Duodenal mucosa (tissue), 2 donors: Measurements from ENCODE around the gene CGN.

Source experiments
- H3K27ac ChIP-seq: one replicate; pipeline ENCODE4 v1.7.0; 2013; ENCODE audit warnings: low read depth, low read length
- H3K27me3 ChIP-seq, 2 donors: one replicate each; pipeline ENCODE4 v1.7.0; 2013; ENCODE audit warnings: low read length in 2 of 2, control low read depth in 1 of 2; ENCODE audit not compliant: insufficient read depth in 2 of 2, control insufficient read depth in 1 of 2
- H3K36me3 ChIP-seq, 2 donors: one replicate each; pipeline ENCODE4 v1.7.0; 2013; ENCODE audit warnings: low read length in 2 of 2, control low read depth in 1 of 2; ENCODE audit not compliant: insufficient read depth in 2 of 2, control insufficient read depth in 1 of 2
- H3K4me1 ChIP-seq, 2 donors: one replicate each; pipeline ENCODE4 v1.7.0; 2013; ENCODE audit warnings: low read length in 2 of 2, control low read depth in 1 of 2; ENCODE audit not compliant: insufficient read depth in 2 of 2, control insufficient read depth in 1 of 2
- H3K4me3 ChIP-seq, 2 donors: one replicate each; pipeline ENCODE4 v1.7.0; 2013; ENCODE audit warnings: low read length in 2 of 2, low read depth in 1 of 2
- H3K9ac ChIP-seq, 2 donors: one replicate each; pipeline ENCODE4 v1.7.0; 2013; ENCODE audit warnings: low read length in 2 of 2, low read depth in 1 of 2
- H3K9me3 ChIP-seq, 2 donors: one replicate each; pipeline ENCODE4 v1.7.0; 2013; ENCODE audit warnings: low read length in 2 of 2, control low read depth in 1 of 2; ENCODE audit not compliant: control insufficient read depth in 1 of 2

CGN gene

DNA sequence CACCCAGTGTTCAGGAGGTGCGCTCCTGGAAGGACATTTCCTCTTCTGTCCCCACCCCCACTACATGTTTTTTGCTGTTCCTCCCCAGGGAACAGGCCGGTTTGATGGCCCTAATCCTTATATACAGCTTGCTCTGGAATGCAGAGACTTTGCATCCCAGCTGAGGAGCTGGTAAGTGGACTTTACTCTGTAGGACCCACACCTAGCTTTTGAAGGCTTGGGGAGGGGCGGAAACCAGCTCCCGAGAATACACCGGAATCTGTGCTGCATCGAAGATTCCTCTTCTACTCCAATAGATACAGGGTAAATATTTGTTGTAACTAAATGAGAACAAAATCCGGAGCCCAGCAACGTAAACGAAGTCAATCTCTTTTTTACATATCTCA is 1.2 kb upstream of the CGN start:
- H3K9me3 ChIP-seq, result no peaks in the 10 kb centered on the region
- peak overlapping the region; percentile 19 to 64 for H3K9ac ChIP-seq
- H3K4me1 ChIP-seq, result peaks cover 10 to 34% of the 10 kb centered on the region in 2 donors
- H3K36me3 ChIP-seq, result no peaks in the 10 kb centered on the region
- H3K27ac ChIP-seq, result peak overlapping the region; percentile 53
- peak overlapping the region; percentile 71 to 89 for H3K4me3 ChIP-seq
- H3K27me3 ChIP-seq, result no peaks in the 10 kb centered on the region

DNA sequence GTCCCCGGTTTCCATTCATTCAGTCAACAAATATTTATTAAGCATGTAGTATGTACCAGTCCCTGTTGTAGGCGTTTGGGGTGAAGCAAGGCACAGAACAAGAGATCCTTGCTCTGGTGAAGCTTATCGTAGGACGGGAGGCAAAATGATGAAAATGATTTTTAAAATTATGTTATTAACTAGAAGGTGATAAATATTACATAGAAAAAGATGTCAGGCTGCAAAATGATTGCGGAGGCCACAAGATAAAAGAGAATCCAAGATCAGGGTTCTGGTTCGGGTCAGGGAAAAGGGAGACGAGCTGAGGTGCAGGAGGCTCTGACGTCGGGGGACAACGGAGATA is 602 bp upstream of the CGN start:
- peaks cover 15 to 36% of the 10 kb centered on the region in 2 donors for H3K4me1 ChIP-seq
- H3K9ac ChIP-seq, result peak overlapping the region; percentile 64 to 80
- H3K27ac ChIP-seq, result peak overlapping the region; percentile 85
- H3K27me3 ChIP-seq, result no peaks in the 10 kb centered on the region
- H3K4me3 ChIP-seq, result peak overlapping the region; percentile 71 to 89
- no peaks in the 10 kb centered on the region for H3K9me3 ChIP-seq
- no peaks in the 10 kb centered on the region for H3K36me3 ChIP-seq

DNA sequence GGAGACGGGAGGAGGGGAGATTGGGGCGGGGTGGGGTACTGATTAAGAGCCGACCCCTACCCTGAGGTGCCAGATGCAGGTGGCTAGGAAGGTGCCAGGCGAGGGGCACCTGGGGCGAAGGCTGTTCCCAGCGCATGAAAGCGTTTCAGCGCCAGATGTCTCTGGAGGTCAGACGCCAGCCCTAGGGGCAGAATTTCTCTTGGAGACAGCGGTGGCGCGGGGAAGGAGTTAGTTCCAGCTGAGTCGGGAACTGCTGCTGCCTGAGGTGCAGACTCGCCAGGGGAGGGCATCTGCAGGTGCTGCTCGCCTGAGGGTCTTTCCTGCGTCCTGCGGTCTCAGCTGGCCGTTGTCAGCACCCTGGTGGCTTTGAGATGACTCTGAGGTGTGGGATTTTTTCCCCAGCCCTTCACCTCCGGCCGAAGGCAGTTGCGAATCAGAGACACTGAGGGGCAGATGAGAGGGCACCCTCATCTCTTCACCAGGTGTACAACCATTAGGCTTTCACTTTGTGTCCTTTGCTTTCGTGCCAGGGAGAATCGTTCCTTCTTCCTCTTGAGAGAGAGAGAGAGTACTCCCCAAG is 539 bp downstream of the CGN start:
- Histone ChIP-seq H3K9ac (peak overlapping the region; percentile 91 to 94), H3K9me3 (no peaks in the 10 kb centered on the region), H3K27me3 (no peaks in the 10 kb centered on the region), H3K4me1 (peaks cover 22 to 41% of the 10 kb centered on the region in 2 donors), H3K27ac (peak overlapping the region; percentile 85), H3K36me3 (no peaks in the 10 kb centered on the region), H3K4me3 (peak overlapping the region; percentile 89)

DNA sequence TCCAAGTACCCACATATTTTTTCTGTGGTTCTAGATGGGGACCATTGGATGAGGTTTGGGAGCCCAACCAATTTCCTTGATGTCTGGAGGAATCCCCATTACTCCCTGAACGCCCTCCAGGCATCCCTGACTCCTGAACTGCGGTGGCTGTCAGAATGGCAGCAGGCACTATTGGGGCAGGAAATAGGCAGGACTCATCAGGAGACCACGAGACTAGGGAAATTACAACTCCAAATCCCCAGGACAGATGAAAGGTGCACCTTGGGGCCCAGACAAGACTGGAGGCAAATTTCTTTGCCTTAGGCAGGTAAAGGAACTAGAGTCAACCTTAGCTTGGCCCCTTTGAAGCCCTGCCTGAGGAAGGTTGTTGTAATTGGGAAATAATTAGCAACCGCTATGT is 1.1 kb downstream of the CGN start:
- Histone ChIP-seq H3K9me3 (no peaks in the 10 kb centered on the region), H3K27ac (peak overlapping the region; percentile 85), H3K27me3 (no peaks in the 10 kb centered on the region), H3K36me3 (no peaks in the 10 kb centered on the region), H3K4me3 (peak overlapping the region; percentile 89), H3K9ac (peak overlapping the region; percentile 91 to 94), H3K4me1 (peaks cover 22 to 41% of the 10 kb centered on the region in 2 donors)

DNA sequence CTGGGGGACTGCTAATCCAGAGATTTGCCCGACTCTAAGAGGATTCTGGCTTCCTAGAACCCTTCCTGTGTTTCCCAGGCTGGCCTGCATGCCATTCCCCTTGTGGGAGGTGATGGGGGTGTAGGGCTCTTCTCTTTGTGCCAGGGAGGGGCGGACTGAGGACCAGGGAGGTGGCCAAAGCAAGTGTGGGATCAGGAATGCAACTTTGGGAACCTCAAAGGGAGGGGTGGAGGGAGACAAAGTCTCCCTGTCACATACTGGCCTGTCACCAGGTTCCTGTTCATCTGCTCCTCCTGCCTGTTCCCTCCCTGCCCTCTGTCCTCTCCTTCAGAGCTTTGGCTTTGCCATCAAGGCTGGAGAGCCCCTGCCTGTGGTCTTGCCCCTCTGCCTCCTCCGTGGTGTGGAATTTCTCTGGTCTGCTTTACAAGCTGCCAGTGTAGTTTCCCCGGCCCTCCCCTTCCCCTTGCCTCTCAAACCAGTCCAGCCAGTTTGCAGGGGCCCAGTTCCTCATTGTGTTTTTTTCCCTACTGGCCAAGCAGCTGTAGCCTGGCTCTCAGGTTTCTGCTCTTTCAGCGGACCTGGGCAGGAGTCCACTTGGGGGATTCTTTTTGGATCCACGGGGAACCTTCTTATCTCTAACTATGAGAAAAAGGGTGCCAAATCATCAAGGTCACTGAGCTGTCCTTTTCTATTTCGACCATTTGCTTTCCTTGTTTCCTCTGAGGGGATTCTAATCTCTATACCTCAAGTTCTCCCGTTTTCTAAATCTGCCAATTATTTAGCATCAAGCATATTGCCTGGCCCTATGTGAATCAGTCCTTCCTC is 1.8 kb downstream of the CGN start:
- peak overlapping the region; percentile 85 for H3K27ac ChIP-seq
- H3K27me3 ChIP-seq, result no peaks in the 10 kb centered on the region
- no peaks in the 10 kb centered on the region for H3K36me3 ChIP-seq
- peak overlapping the region; percentile 89 for H3K4me3 ChIP-seq
- H3K9me3 ChIP-seq, result no peaks in the 10 kb centered on the region
- peak overlapping the region; percentile 91 to 94 for H3K9ac ChIP-seq
- H3K4me1 ChIP-seq, result peaks cover 22 to 41% of the 10 kb centered on the region in 2 donors

DNA sequence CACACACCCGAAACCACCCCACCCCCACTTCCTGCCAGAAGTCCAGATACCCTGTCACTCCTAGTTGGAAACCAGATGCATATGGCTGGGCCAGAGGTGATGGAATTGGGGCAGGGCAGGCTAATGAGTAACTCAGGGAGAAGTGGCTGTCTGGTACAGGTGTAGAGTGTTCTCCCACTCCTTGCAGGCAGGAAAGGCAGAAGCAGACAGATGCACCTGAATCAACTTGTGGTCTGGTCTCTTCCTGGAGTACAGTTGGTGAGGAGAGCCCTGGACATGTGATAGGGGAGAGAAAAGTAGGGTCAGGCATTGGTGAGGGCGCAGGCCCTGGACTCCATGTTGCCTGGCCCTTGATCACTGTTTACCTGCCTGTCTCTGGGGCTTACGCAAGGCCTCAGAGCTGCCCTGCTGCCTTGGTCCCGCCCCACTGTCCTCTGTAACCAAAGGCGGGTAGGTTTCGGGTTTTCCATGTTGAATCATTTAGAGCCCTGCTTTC is 2.5 kb downstream of the CGN start:
- H3K36me3 ChIP-seq, result peaks cover under 1 to 4% of the 10 kb centered on the region in 2 donors
- peak overlapping the region; percentile 89 for H3K4me3 ChIP-seq
- peak overlapping the region; percentile 91 to 94 for H3K9ac ChIP-seq
- peak overlapping the region; percentile 85 for H3K27ac ChIP-seq
- H3K27me3 ChIP-seq, result no peaks in the 10 kb centered on the region
- peaks cover 22 to 41% of the 10 kb centered on the region in 2 donors for H3K4me1 ChIP-seq
- no peaks in the 10 kb centered on the region for H3K9me3 ChIP-seq

DNA sequence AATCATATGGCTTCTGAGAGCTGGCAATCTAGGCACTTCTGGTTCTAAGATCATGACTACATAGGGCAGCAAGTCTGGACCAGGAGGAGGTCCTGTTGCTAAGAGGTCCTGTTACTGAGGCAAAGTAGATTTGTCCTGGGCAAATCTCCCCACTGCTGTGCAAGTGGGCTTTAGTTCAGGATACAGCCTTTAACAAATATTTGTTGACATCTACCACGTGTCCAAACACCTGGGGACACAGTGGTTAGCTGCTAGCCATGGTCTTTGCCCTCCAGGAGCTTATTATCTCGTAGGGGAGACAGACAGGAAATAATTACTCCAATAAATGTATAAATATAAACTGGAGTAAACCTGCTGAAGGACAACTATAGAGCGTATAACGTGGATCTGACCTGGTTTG is 3.2 kb downstream of the CGN start:
- Histone ChIP-seq H3K4me3 (peak overlapping the region; percentile 89), H3K27me3 (no peaks in the 10 kb centered on the region), H3K9ac (peak overlapping the region; percentile 91 to 94), H3K4me1 (peaks cover 22 to 41% of the 10 kb centered on the region in 2 donors), H3K36me3 (peaks cover 5 to 10% of the 10 kb centered on the region in 2 donors), H3K27ac (peak overlapping the region; percentile 85), H3K9me3 (no peaks in the 10 kb centered on the region)

DNA sequence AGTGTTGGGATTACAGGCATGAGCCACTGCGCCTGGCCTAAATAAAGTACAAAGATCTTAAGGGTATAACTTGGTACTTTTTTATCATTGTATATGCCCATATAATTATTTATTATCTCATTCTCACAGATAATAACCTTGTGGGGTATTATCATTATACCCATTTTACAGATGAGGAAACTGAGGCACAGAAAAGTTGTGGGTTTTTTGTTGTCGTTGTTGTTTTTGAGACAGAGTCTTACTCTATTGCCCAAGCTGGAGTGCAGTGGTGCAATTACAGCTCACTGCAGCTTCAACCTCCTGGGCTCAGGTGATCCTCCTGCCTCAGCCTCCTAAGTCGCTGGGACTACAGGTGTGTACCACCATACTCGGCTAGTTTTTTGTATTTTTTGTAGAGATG is 4.1 kb downstream of the CGN start:
- no peak overlapping the region for H3K9ac ChIP-seq
- no peak overlapping the region for H3K27ac ChIP-seq
- no peaks in the 10 kb centered on the region for H3K27me3 ChIP-seq
- peaks cover 5 to 17% of the 10 kb centered on the region in 2 donors for H3K36me3 ChIP-seq
- H3K4me1 ChIP-seq, result peaks cover 22 to 40% of the 10 kb centered on the region in 2 donors
- H3K4me3 ChIP-seq, result peak overlapping the region in 1 of 2 donors; percentile 5
- no peaks in the 10 kb centered on the region for H3K9me3 ChIP-seq

DNA sequence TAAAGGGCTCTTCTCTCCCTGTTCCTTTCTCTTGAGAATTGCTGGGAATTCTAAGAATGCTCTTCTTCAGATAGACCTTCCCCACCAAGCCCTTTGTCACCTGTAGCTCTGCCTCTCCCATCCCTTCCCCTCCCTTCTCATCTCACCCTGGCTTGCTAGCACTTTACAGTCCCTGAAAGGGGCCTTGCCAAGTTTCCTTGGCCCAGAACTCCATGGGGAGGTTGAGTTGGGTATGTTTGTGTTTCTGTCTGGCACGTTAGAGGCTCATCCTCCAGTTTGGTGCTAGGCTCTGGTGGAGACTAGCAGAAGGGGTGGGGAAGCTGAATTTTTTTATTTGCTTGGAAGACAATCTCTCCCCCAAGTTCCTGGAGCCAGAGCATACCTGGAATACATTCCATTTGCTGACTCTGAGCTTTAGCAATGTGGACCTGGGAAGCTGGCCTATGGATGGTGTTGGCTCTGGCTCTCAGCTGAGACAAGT is 4.9 kb downstream of the CGN start:
- no peaks in the 10 kb centered on the region for H3K9me3 ChIP-seq
- H3K27ac ChIP-seq, result no peak overlapping the region
- H3K4me1 ChIP-seq, result peaks cover 18 to 34% of the 10 kb centered on the region in 2 donors
- no peak overlapping the region for H3K9ac ChIP-seq
- H3K36me3 ChIP-seq, result peaks cover 6 to 25% of the 10 kb centered on the region in 2 donors
- no peak overlapping the region for H3K4me3 ChIP-seq
- no peaks in the 10 kb centered on the region for H3K27me3 ChIP-seq

DNA sequence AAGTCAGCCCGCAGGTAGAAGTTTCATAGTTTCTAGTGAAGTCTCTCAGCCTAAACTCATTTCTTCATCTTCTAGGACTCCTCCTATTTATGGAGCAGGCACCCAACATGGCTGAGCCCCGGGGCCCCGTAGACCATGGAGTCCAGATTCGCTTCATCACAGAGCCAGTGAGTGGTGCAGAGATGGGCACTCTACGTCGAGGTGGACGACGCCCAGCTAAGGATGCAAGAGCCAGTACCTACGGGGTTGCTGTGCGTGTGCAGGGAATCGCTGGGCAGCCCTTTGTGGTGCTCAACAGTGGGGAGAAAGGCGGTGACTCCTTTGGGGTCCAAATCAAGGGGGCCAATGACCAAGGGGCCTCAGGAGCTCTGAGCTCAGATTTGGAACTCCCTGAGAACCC is 7.2 kb downstream of the CGN start:
- Histone ChIP-seq H3K4me3 (no peak overlapping the region), H3K36me3 (peaks cover 10 to 33% of the 10 kb centered on the region in 2 donors), H3K27ac (no peak overlapping the region), H3K9ac (no peak overlapping the region), H3K9me3 (no peaks in the 10 kb centered on the region), H3K4me1 (peaks cover 18 to 20% of the 10 kb centered on the region in 2 donors), H3K27me3 (no peaks in the 10 kb centered on the region)
